Stimulated activated CD4-positive, alpha-beta T cell treated with anti-CD3 and anti-CD28 coated beads, Interleukin-1b, Interleukin-23, amount 100 ng/mL, for 1 hour (primary cell): ENCODE data around the gene IL25.
"Not testable (repeated sequence)": the region's sequence is repeated elsewhere in the genome, so short reads cannot be mapped to it uniquely, and the experiment has no call there.

Experiments
- DNase-seq, 2 donors: peaks; one replicate each; pipeline ENCODE4 v3.0.0-alpha.2; 2020; ENCODE audit warnings: low read depth in 2 of 2

IL25 gene

GRCh38 chr14:23409475-23409874, 36.9 kb downstream of the IL25 start:
- no peak for DNase-seq

GRCh38 chr14:23409966-23410635, 37.5 kb downstream of the IL25 start:
- no peak for DNase-seq

GRCh38 chr14:23411563-23412525, 39.2 kb downstream of the IL25 start:
- DNase-seq = no peak

GRCh38 chr14:23413681-23414080, 41.1 kb downstream of the IL25 start:
- no peak for DNase-seq

- DNase-seq = no peak
These were observed 41.6 kb downstream of the IL25 start for GRCh38 chr14:23414254-23414653.

GRCh38 chr14:23414906-23415820, 42.6 kb downstream of the IL25 start:
- DNase-seq = no peak

DNA sequence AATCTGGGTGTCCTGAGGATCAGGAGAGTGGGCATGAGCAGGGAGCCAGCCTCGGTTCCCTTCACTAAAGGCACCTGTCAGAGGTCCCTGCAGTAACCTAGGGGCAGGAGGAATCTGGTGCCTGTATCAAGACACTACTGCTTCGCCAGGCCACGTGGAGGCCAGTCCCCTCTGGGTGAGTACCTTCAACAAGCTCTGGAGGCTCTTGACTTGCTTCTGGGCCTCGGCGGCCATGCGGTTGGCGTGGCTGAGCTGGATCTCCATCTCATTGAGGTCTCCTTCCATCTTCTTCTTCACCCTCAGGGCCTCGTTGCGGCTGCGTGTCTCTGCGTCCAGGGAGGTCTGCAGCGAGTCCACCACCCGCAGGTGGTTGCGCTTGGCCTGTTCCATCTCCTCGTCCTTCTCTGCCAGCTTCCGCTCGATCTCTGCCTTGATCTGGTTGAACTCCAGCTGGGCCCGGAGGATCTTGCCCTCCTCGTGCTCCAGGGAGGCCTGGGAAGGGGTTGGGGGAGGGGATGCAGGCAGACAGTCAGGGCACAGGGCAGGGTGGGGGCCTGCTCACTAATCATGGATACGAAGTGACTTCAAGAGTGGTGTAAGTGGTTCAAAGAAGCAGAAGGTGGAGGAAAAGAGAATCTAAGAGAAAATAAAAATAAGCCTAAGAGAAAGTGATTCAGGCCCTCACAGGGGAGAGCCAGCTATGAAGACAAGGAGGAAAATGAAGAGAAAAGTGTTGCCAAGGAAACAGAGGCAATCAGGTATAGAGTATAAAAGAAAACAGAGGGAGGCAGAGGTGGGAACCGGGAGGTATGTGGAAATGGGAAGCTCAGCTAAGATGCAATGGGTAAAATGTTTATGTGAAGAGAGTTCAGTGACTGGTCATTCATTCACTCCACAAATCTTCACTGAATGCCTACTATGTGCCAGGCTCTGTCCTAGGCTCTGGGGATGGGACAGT, 43.5 kb downstream of the IL25 start:
- no peak for DNase-seq

- no peak for DNase-seq
These were observed 44.2 kb downstream of the IL25 start for GRCh38 chr14:23416801-23417200.

- DNase-seq = not testable (repeated sequence)
These were observed 44.7 kb downstream of the IL25 start for GRCh38 chr14:23417269-23417668.

GRCh38 chr14:23418021-23418420, 45.4 kb downstream of the IL25 start:
- DNase-seq = no peak

DNA sequence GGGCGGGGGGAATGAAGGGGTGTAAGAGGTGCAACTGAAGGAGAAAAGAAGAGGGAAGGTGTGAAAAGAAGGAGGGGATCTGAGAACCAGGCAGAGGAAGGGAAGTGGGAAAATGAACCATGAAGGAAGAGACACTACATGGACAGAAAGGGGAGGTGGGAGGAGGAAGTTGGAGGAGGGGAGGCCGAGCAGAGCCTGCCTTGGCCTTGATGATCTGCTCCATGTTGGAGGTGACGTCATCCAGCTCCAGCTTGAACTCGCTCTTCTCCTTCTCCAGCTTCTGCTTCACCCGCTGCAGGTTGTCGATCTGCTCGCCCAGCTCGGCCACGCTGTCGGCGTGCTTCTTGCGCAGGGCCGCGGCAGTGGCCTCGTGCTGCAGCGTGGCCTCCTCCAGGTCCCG, 47.0 kb downstream of the IL25 start:
- DNase-seq = not testable (repeated sequence)

DNA sequence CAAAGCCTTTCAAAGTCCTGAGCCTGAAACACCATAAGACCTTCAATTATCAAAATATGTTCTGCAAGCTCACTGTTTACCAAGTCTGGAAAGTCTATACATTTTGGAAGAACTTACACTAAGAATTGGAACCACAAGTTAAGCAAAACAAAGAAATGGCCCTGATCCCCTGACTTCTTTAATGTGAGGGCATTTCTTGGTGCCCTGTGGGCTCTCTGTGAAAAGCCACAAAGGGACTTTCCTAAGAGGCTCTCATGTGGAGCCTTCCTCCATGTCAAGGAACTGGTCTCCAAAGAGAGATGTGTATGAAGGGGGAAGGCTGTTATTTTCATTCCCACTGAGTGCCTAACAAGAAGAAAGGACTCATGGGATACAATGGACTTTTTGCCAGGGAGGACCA, 49.0 kb downstream of the IL25 start:
- DNase-seq = no peak

GRCh38 chr14:23423657-23424056, 51.0 kb downstream of the IL25 start:
- no peak for DNase-seq

DNA sequence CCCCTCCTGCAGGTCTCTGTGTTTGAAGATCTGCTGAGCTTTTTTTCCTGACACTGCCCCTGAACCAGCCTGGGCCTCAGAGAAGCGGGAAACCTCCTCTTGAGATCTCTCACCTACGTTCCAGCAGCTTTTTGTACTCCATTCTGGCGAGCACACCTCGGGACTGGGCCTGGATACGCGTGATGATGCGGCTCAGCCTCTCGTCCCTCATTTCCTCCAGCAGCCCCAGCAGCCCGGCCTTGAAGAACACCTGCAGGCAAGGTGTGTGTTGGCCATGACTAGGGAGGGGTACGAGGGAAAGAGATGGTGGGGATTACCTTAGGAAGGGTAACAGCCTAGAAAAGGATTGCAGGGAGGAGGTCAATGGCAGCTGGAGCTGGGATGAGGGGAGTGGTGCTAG, 52.6 kb downstream of the IL25 start:
- no peak for DNase-seq

- not testable (repeated sequence) for DNase-seq
These were observed 53.2 kb downstream of the IL25 start for GRCh38 chr14:23425798-23426197.
